ENCODE results near the gene PDLIM5.

GRCh38 chr4:94623126-94623911 is 171.6 kb downstream of the PDLIM5 start:
- no peak for TF ChIP-seq EP300 (IDR thresholded peaks at IDR 0.05; ENCODE audit: borderline replicate concordance in 1 of 2, low read depth in 2 of 2, low read length in 2 of 2)
- no peak for TF ChIP-seq EZH2 (IDR thresholded peaks at IDR 0.05; ENCODE audit: low read depth, low read length, severe bottlenecking)
- TF ChIP-seq EGR1 (IDR thresholded peaks at IDR 0.05; ENCODE audit: borderline replicate concordance, low read depth, low read length), result no peak
- TF ChIP-seq POLR2AphosphoS5 (IDR thresholded peaks at IDR 0.05; ENCODE audit: low read depth, low read length), result no peak
- no peak for TF ChIP-seq POLR2A (IDR thresholded peaks at IDR 0.05; ENCODE audit: control extremely low read depth in 1 of 2, low read depth in 2 of 2, low read length in 2 of 2)

All from H1 (cell line).